ENCODE measurements around the gene KIF16B. TPM values are rescaled to one million over a fixed set of nuclear protein-coding genes. Genes with fewer than 3 reads are reported as not detected.
A peak's percentile ranks its signal among the peaks of the same experiment; 100 is the strongest.

The KIF16B gene
- total and polyA plus RNA-seq, 2 of the 13 experiments (the other 11 are each of a cell fraction or from before 2014, with no cell fraction given): 6.9 to 18.0 TPM

DNA sequence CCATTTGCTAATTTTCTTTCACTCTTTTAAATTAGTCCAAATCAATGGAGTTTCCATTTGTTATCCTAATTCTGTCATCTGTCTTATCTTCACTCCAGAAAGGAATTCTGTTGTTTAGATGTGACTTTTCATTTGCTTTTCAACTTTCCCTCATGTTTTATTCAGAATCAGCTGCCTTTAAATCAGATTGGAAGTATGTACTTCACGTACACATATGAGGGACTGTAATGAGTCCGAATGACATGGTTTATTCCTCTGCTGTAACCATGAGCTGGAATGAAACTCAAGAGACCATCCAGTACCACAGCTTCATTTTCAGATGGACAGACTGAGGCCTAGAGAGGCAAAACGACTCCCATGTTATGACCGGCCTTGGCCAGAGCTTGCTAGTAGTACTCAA is 302.3 kb downstream of the KIF16B start:
- H3K36me3 ChIP-seq (replicated peaks in 1 of 2; ENCODE audit: control insufficient read depth in 1 of 2, insufficient read depth in 2 of 2, low read length in 2 of 2): peaks cover 0 to 4% of the 10 kb centered on the region in 2 experiments; a peak in 2 of 5 replicates
- no peaks in the 10 kb centered on the region for H4K20me1 ChIP-seq (ENCODE audit: insufficient read depth, low read length)
- in situ Hi-C loops (cut with HindIII; ENCODE audit: extremely low pct_ligation_motif_present, low pct_unique_long_range_greater_than_20kb) (no loop called here), intact Hi-C loops (cut with micrococcal nuclease; ENCODE audit: unreplicated experiment) (loop anchor here (10.0 kb wide), 1 partner anchor 164 kb away; no protein-coding TSS in a partner anchor)
- no peak overlapping the region for H3K4me3 ChIP-seq (replicated peaks in 1 of 3; ENCODE audit: insufficient read depth in 1 of 3, low read depth in 2 of 3, low read length in 3 of 3)
- no peaks in the 10 kb centered on the region for H3K9me3 ChIP-seq (ENCODE audit: low read length)
- ChIA-PET CTCF (ENCODE audit: low intra/inter-chr PET ratio, low total read pairs) (no interaction called here), POLR2A (no interaction called here)
- TF ChIP-seq ZNF615 (CRISPR knock-in tag; IDR thresholded peaks at IDR 0.05; ENCODE audit: borderline replicate concordance): no peak
- TF ChIP-seq JDP2 (CRISPR knock-in tag; IDR thresholded peaks at IDR 0.05; ENCODE audit: borderline replicate concordance): no peak
- no peak for TF ChIP-seq ZSCAN12 (CRISPR knock-in tag; IDR thresholded peaks at IDR 0.05)
- no peak for TF ChIP-seq ZNF790 (CRISPR knock-in tag; IDR thresholded peaks at IDR 0.05; ENCODE audit: borderline replicate concordance)
- no peak for TF ChIP-seq ZNF556 (CRISPR knock-in tag; IDR thresholded peaks at IDR 0.05; ENCODE audit: borderline replicate concordance)
- TF ChIP-seq ATRX (CRISPR knock-in tag; IDR thresholded peaks at IDR 0.05; ENCODE audit: borderline replicate concordance): no peak
- no peak for TF ChIP-seq ZNF546 (CRISPR knock-in tag; conservative IDR thresholded peaks at IDR 0.05)
- no peak for TF ChIP-seq ZNF30 (CRISPR knock-in tag; IDR thresholded peaks at IDR 0.05)
- TF ChIP-seq ZSCAN20 (CRISPR knock-in tag; IDR thresholded peaks at IDR 0.05; ENCODE audit: borderline replicate concordance): no peak
- TF ChIP-seq, protein P1, sequence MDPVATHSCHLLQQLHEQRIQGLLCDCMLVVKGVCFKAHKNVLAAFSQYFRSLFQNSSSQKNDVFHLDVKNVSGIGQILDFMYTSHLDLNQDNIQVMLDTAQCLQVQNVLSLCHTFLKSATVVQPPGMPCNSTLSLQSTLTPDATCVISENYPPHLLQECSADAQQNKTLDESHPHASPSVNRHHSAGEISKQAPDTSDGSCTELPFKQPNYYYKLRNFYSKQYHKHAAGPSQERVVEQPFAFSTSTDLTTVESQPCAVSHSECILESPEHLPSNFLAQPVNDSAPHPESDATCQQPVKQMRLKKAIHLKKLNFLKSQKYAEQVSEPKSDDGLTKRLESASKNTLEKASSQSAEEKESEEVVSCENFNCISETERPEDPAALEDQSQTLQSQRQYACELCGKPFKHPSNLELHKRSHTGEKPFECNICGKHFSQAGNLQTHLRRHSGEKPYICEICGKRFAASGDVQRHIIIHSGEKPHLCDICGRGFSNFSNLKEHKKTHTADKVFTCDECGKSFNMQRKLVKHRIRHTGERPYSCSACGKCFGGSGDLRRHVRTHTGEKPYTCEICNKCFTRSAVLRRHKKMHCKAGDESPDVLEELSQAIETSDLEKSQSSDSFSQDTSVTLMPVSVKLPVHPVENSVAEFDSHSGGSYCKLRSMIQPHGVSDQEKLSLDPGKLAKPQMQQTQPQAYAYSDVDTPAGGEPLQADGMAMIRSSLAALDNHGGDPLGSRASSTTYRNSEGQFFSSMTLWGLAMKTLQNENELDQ (CRISPR knock-in tag; IDR thresholded peaks at IDR 0.05; ENCODE audit: borderline replicate concordance): no peak
- no peak for TF ChIP-seq ZNF687 (CRISPR knock-in tag; IDR thresholded peaks at IDR 0.05)
- H3K79me2 ChIP-seq (ENCODE audit: insufficient read depth, low read length): no peaks in the 10 kb centered on the region
- no peak overlapping the region for H3K4me2 ChIP-seq (ENCODE audit: low read depth, low read length)
- H3K4me1 ChIP-seq (ENCODE audit: insufficient read depth, low read length): peaks cover 15% of the 10 kb centered on the region
- H3K9ac ChIP-seq (ENCODE audit: insufficient read depth, low read depth, low read length): no peak overlapping the region
- peak; percentile 44 for ATAC-seq
- no peak for FAIRE-seq
- H3K27ac ChIP-seq (ENCODE audit: extremely low read length, insufficient read depth, low read length): no peak overlapping the region
- H3K27me3 ChIP-seq (ENCODE audit: control insufficient read depth in 1 of 2, insufficient read depth in 2 of 2, low read length in 2 of 2): no peaks in the 10 kb centered on the region
- BruUV-seq (replicated peaks): no TSS peak
- H2AFZ ChIP-seq (ENCODE audit: low read length): no peak overlapping the region
- 74% methylated on average over 4 of the region's 4 CpGs for WGBS (ENCODE audit: low lambda C conversion rate)
- no peak for DNase-seq (ENCODE audit: low spot score)
